ENCODE data around the gene PPY.
A peak's percentile ranks its signal among the peaks of the same experiment; 100 is the strongest.

PPY gene

DNA sequence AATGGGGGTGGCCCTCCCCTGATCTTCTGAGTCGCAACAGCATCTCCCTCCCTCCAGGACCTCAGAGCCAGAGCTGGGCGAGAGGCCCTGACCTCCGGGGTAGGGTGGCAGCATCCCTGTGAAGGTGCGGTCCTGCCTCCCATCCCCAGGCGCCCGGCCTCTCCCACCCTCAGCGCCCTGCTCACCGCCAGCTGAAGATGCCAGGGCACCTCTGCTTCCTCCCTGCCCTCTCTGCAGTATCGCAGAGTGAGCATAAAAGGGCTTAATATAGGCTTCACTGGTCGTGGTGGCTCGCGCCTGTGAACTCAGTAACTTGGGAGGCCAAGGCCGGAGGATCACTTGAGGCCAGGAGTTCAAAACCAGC lies 24.3 kb downstream of the PPY start:
- H3K36me3 ChIP-seq (ENCODE audit: insufficient read depth, low read length), result no peaks in the 10 kb centered on the region
- peaks cover 26% of the 10 kb centered on the region for H3K4me1 ChIP-seq (ENCODE audit: insufficient read depth, low read length, poor library complexity, severe bottlenecking)
- no peaks in the 10 kb centered on the region for H3F3A ChIP-seq (ENCODE audit: low read depth)
- peak overlapping the region; percentile 80 for H3K4me3 ChIP-seq (ENCODE audit: low read length, poor library complexity, severe bottlenecking)
- H2AFZ ChIP-seq (ENCODE audit: low read length), result peak overlapping the region; percentile 93
- H3K9ac ChIP-seq (ENCODE audit: low read depth, low read length, poor library complexity, severe bottlenecking), result peak overlapping the region; percentile 78
- no peaks in the 10 kb centered on the region for H4K20me1 ChIP-seq (ENCODE audit: insufficient read depth, low read length, poor library complexity, severe bottlenecking)
- peaks cover 8% of the 10 kb centered on the region; the same call in 1 of the 2 replicates for H3K79me2 ChIP-seq (ENCODE audit: insufficient read depth, low read length)
- H3K9me3 ChIP-seq (ENCODE audit: insufficient read depth, low read depth, low read length), result no peaks in the 10 kb centered on the region
- peak overlapping the region; percentile 73 for H3K4me2 ChIP-seq (ENCODE audit: low read depth, low read length, poor library complexity, severe bottlenecking)
- no peak for TF ChIP-seq EZH2phosphoT487 (IDR thresholded peaks at IDR 0.05; ENCODE audit: borderline replicate concordance)
- TF ChIP-seq, protein P1, sequence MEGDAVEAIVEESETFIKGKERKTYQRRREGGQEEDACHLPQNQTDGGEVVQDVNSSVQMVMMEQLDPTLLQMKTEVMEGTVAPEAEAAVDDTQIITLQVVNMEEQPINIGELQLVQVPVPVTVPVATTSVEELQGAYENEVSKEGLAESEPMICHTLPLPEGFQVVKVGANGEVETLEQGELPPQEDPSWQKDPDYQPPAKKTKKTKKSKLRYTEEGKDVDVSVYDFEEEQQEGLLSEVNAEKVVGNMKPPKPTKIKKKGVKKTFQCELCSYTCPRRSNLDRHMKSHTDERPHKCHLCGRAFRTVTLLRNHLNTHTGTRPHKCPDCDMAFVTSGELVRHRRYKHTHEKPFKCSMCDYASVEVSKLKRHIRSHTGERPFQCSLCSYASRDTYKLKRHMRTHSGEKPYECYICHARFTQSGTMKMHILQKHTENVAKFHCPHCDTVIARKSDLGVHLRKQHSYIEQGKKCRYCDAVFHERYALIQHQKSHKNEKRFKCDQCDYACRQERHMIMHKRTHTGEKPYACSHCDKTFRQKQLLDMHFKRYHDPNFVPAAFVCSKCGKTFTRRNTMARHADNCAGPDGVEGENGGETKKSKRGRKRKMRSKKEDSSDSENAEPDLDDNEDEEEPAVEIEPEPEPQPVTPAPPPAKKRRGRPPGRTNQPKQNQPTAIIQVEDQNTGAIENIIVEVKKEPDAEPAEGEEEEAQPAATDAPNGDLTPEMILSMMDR (conservative IDR thresholded peaks at IDR 0.05; ENCODE audit: low read length), result no peak
- no peaks in the 10 kb centered on the region for H3K9me2 ChIP-seq (replicated peaks; ENCODE audit: low read depth, low read length)
- no peaks in the 10 kb centered on the region for H3K27me3 ChIP-seq (ENCODE audit: insufficient read depth, low read length, poor library complexity, severe bottlenecking)

DNA sequence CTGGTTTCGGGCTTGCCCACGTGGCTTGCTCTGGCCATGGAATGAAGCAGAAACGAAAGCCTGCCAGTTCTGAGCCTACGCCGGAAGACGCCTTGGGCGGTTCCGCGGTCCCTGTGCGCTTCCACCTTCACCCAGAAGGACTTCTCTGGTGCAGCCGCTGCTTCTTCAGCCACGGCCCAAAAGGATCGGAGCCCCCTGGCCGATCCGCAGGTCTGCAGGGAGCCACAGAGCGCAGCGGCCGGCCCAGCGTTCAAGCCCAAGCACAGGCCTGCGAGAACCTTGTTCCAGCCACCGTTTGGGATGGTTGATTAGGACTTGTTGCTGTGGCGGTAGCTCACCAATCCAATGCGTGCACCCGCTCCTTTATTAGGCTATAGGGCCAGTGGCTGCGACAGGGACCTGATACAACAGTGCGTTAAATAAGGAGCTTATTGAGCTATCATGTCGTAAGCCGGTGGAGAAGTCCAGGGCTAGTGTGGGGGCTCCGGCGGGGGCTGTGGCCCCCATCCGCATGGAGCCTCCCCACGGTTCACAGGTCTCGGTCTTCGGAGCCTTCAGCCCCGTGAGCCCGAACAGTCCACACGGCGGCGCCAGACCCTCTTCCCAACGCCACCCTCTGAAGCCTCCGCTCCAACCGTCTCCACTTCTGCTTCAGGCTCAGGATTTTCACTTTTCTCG lies 24.8 kb downstream of the PPY start:
- Histone ChIP-seq H2AFZ (ENCODE audit: low read length) (peak overlapping the region; percentile 93), H4K20me1 (ENCODE audit: insufficient read depth, low read length, poor library complexity, severe bottlenecking) (no peaks in the 10 kb centered on the region), H3K79me2 (ENCODE audit: insufficient read depth, low read length) (peaks cover 8% of the 10 kb centered on the region; the same call in 1 of the 2 replicates), H3K9me2 (replicated peaks; ENCODE audit: low read depth, low read length) (no peaks in the 10 kb centered on the region), H3K4me1 (ENCODE audit: insufficient read depth, low read length, poor library complexity, severe bottlenecking) (peaks cover 26% of the 10 kb centered on the region), H3F3A (ENCODE audit: low read depth) (no peaks in the 10 kb centered on the region), H3K4me3 (ENCODE audit: low read length, poor library complexity, severe bottlenecking) (peak overlapping the region; percentile 80), H3K9ac (ENCODE audit: low read depth, low read length, poor library complexity, severe bottlenecking) (peak overlapping the region; percentile 78), H3K27me3 (ENCODE audit: insufficient read depth, low read length, poor library complexity, severe bottlenecking) (no peaks in the 10 kb centered on the region), H3K36me3 (ENCODE audit: insufficient read depth, low read length) (no peaks in the 10 kb centered on the region), H3K9me3 (ENCODE audit: insufficient read depth, low read depth, low read length) (no peaks in the 10 kb centered on the region), H3K4me2 (ENCODE audit: low read depth, low read length, poor library complexity, severe bottlenecking) (peak overlapping the region; percentile 73)
- TF ChIP-seq, protein P1 (conservative IDR thresholded peaks at IDR 0.05; ENCODE audit: low read length), result peak; percentile 67
- TF ChIP-seq EZH2phosphoT487 (IDR thresholded peaks at IDR 0.05; ENCODE audit: borderline replicate concordance), result no peak

DNA sequence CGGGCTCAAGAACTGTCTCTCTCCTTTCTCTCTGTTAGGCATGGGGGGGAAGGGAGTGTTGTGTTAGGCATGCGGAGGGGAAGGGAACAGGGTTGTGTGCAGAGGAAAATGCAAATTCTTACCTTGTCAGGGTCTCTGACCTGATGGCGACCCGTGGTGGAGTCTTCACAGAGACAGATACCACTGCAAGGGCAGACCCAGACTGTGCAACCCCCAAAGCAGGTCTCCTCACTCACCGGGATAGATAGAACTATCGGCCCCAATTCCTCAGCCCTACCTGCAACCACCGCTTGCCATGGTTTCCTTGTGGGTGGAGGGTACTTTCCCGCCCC lies 25.3 kb downstream of the PPY start:
- Histone ChIP-seq H3K4me2 (ENCODE audit: low read depth, low read length, poor library complexity, severe bottlenecking) (peak overlapping the region; percentile 73), H3K9me2 (replicated peaks; ENCODE audit: low read depth, low read length) (no peaks in the 10 kb centered on the region), H2AFZ (ENCODE audit: low read length) (peak overlapping the region; percentile 93), H3K36me3 (ENCODE audit: insufficient read depth, low read length) (no peaks in the 10 kb centered on the region), H3F3A (ENCODE audit: low read depth) (no peaks in the 10 kb centered on the region), H4K20me1 (ENCODE audit: insufficient read depth, low read length, poor library complexity, severe bottlenecking) (no peaks in the 10 kb centered on the region), H3K4me3 (ENCODE audit: low read length, poor library complexity, severe bottlenecking) (peak overlapping the region; percentile 80), H3K4me1 (ENCODE audit: insufficient read depth, low read length, poor library complexity, severe bottlenecking) (peaks cover 26% of the 10 kb centered on the region), H3K9me3 (ENCODE audit: insufficient read depth, low read depth, low read length) (no peaks in the 10 kb centered on the region), H3K9ac (ENCODE audit: low read depth, low read length, poor library complexity, severe bottlenecking) (peak overlapping the region; percentile 78), H3K79me2 (ENCODE audit: insufficient read depth, low read length) (peaks cover 8% of the 10 kb centered on the region; the same call in 1 of the 2 replicates), H3K27me3 (ENCODE audit: insufficient read depth, low read length, poor library complexity, severe bottlenecking) (no peaks in the 10 kb centered on the region)
- TF ChIP-seq, protein P1 (conservative IDR thresholded peaks at IDR 0.05; ENCODE audit: low read length), result no peak
- TF ChIP-seq EZH2phosphoT487 (IDR thresholded peaks at IDR 0.05; ENCODE audit: borderline replicate concordance), result no peak
